ENCODE data around the gene DPP10.
"Not testable (repeated sequence)": the region's sequence is repeated elsewhere in the genome, so short reads cannot be mapped to it uniquely, and the experiment has no call there.

DPP10 gene

GRCh38 chr2:114724454-114724853 is 282.0 kb downstream of the DPP10 start:
- DNase-seq (ENCODE audit: low spot score), result no peak

DNA sequence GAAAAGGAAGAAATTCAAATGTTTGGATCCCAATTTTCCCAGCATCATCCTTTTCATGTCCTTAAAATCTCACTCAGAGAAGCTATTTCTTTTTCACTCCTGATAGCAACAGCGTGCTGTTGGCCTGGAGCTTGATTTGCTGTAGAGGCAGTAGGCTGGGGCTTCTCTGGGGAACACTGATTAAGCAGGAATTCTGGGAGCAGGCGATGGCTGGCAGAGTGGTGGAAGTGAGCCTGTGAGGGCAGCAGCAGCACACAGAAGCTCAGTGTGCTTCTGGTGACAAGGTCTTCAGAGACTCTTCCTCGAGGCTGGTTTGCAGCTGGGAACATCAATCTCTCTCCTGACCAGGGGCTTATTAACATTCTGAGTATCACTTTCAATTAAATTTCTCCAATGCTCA is 284.6 kb downstream of the DPP10 start:
- DNase-seq (ENCODE audit: low spot score), result no peak

- DNase-seq (ENCODE audit: low spot score), result no peak
These were observed 285.9 kb downstream of the DPP10 start for GRCh38 chr2:114728372-114728771.

DNA sequence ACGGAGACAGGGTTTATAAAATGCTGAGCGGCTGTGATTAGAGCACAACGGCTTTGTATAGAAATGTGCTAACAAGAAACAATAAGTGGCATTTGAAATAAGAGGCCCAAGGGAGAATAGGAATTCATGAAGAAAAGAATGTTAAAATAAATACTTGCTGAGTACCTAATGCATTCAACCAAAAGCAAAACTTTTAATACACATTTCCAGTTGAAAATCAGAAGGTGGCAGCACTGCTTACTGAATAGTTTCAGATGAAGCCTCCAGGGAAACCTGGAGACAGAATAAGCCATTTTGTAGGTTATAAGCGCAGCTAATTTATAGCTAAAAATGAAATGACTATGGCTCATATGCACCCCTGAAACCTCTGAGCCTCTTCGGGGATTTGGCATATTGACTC is 286.6 kb downstream of the DPP10 start:
- no peak for DNase-seq (ENCODE audit: low spot score)

- DNase-seq (ENCODE audit: low spot score), result no peak
These were observed 292.7 kb downstream of the DPP10 start for GRCh38 chr2:114735126-114735525.

DNA sequence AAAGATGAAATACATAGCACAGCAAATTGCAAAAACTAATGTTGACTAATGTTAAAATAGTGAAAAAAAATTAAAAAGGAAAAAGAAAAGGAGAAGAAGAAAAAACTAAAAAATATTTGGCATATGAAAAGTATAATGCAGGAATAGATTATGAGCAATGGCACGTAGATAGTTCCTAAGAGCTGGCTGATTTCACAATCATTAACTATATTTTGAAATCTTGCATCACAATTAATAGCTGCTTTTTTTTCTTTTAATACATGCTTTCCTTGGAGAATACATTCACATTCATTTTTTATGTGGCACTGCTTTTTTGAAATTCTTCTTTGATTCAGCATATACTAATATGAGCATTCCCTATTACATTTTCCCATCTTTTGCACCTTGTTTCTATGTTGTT is 299.8 kb downstream of the DPP10 start:
- no peak for DNase-seq (ENCODE audit: low spot score)

- no peak for DNase-seq (ENCODE audit: low spot score)
These were observed 303.3 kb downstream of the DPP10 start for GRCh38 chr2:114745700-114746099.

DNA sequence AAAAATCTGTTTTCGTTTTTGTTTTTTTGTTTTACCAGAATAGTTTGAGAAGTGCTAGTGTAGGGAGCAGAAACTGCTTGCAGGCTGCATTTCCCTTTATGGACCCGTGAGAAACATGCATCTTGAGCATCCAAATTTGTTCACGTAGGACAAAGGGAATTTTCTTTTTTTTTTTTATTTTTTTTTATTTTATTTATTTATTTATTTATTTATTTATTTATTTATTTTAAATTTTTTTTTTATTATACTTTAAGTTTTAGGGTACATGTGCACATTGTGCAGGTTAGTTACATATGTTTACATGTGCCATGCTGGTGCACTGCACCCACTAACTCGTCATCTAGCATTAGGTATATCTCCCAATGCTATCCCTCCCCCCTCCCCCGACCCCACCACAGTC is 305.7 kb downstream of the DPP10 start:
- not testable (repeated sequence) for DNase-seq (ENCODE audit: low spot score)

- no peak for DNase-seq (ENCODE audit: low spot score)
These were observed 310.0 kb downstream of the DPP10 start for GRCh38 chr2:114752425-114752824.

DNA sequence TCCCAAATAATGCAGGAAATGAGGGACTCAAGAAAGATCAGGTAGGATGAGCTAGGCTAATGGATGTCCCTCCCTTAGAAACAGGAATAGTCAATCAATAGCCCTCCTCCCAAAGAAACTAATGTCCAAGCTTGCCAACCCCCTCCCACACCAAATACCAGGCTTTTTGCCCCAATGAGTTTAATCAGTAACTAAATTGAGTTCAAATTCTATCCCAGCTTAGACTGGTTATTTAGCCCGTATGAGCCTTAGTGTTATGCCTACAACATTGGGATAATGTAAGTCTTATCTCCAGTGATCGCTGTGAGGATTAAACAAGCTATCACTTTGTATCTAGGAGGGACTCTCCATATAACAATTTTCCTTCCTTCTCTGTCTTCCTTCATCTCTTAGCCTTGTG is 310.7 kb downstream of the DPP10 start:
- no peak for DNase-seq (ENCODE audit: low spot score)

GRCh38 chr2:114754907-114755563 is 312.6 kb downstream of the DPP10 start:
- no peak for DNase-seq (ENCODE audit: low spot score)

- no peak for DNase-seq (ENCODE audit: low spot score)
These were observed 319.9 kb downstream of the DPP10 start for GRCh38 chr2:114762376-114762775.

- no peak for DNase-seq (ENCODE audit: low spot score)
These were observed 320.5 kb downstream of the DPP10 start for GRCh38 chr2:114762986-114763385.

DNA sequence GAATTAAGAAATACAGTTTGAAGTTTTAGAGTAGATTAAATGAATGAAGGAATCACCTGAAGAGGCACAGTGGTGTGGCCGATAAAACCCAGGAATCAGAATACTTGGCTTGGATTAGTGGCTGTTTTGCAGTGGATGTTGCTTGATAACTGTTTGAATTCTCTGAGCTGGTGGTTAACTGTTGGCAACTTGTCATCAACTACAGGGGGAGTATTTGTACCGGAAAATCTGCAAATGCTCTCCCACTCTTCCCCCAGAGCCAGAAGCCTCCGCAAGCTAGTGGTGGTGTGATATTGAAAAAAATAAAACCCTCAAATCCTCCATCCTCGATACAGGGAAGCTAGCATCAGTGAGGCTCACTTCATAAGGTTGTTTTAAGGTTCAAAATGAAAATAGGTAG is 326.7 kb downstream of the DPP10 start:
- no peak for DNase-seq (ENCODE audit: low spot score)

GRCh38 chr2:114769991-114770390 is 327.6 kb downstream of the DPP10 start:
- DNase-seq (ENCODE audit: low spot score), result no peak

- no peak for DNase-seq (ENCODE audit: low spot score)
These were observed 341.6 kb downstream of the DPP10 start for GRCh38 chr2:114784046-114784445.

- no peak for DNase-seq (ENCODE audit: low spot score)
These were observed 342.6 kb downstream of the DPP10 start for GRCh38 chr2:114784890-114785583.

DNA sequence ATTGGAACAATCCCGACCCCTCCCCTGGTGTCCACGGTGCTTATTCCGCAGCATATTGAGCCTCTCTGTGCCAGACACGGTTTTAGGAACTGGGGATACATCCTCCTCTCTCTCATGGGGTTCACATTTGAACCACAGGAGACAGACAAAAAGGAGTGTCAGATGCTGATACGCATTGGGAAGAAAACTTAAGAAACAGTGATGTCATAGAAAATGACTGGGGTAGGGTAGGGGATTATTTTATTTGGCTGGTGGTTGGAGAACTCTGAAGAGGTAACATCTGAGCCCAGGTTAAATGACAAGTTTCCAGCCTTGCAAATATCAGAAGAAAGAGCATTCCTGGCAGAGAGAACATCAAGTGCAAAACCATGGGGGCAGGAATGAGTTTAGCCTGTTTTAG is 344.5 kb downstream of the DPP10 start:
- DNase-seq (ENCODE audit: low spot score), result no peak

DNA sequence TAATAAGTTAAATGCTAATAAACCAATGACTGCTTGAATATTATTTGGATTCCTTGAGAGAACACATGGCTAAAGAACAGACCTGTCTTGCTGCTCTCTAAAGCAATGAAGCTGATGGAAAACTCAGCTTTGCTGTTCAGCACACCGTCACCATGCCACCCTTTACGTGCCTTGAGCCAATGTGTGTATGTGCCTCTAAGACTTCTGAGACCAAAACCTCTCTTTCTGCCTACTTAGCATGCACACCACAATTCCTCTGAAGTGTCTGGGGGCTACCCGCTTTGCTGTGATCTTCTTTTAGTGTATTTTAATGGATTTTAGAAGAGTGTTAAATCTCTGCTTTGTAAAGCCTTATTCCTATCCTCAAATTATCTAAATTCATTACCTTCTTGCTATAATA is 345.0 kb downstream of the DPP10 start:
- no peak for DNase-seq (ENCODE audit: low spot score)

DNA sequence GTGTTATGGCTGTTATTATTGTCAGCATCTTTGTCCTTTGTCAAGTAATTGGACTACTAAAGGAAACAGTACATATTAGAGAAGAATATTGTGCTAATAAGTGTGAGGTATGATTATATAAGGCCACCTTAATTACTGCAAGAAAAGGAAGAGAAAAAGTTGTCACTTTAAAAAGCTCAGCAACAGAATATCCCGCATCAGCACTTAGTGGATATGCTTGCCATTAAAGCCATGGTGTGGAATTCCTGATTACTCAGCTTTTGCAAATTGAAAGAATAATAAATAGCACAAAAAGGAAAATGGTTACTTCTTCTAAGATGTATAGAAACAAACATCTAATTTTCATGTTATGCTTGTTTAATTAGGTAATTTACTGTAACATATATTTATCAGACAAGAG is 347.5 kb downstream of the DPP10 start:
- DNase-seq (ENCODE audit: low spot score), result no peak

GRCh38 chr2:114797540-114797939 is 355.1 kb downstream of the DPP10 start:
- DNase-seq (ENCODE audit: low spot score), result no peak

DNA sequence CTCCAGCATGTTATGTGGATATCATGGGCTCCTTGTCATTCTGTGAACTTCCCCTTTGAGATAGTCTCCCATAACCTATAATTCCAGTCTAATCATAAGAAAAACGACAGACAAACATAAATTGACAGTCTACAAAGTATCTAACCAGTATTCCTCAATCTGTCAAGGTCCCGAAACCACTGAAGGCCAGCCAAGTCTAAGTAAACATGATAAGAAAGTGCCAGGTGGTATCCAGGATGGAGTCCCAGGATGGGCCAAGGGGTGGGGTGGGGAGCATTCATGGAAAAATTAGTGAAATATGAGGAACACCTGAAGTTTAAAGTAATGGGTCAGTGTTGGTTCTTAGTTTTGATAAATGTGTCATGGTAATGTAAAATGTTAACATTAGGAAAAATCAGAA is 355.5 kb downstream of the DPP10 start:
- no peak for DNase-seq (ENCODE audit: low spot score)

DNA sequence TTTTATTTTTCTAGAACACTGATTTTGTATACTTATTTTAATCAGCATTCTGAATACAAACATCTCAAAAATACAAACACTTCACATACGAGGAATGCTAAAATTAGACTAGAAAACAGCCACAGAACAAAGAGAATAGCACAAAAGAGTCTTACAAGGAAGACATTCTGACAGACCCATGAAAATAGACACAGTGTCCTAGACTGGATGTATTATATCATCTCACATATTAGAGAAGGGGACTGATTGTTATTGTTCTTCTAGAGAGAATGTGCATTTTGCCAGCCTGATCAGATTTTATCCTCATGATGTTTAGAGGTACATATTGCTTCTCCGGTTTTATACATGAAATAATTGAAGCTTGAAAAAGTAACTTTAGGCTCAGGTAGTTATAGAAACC is 357.9 kb downstream of the DPP10 start:
- DNase-seq (ENCODE audit: low spot score), result no peak

GRCh38 chr2:114805195-114805594 is 362.8 kb downstream of the DPP10 start:
- DNase-seq (ENCODE audit: low spot score), result no peak

All from cerebellar cortex (tissue), 1 donor.